Panc1 (cell line): ENCODE data around the gene OR2M4.

Experiments used
- POLR2AphosphoS5 ChIP-seq: IDR thresholded peaks from 2 replicates; pipeline ENCODE4 v1.6.1; 2012; ENCODE audit warnings: mild to moderate bottlenecking, low read depth, low read length, moderate library complexity
- REST ChIP-seq, 2 experiments: IDR thresholded peaks; 2 replicates each; pipeline ENCODE4 v1.6.1; 2011 to 2012; ENCODE audit warnings: low read depth in 2 of 2, control low read depth in 1 of 2, low read length in 1 of 2, mild to moderate bottlenecking in 1 of 2, moderate library complexity in 1 of 2; ENCODE audit not compliant: insufficient read depth in 1 of 2
- SIN3A ChIP-seq: IDR thresholded peaks from 2 replicates; pipeline ENCODE4 v1.6.1; 2012; ENCODE audit warnings: low read depth, mild to moderate bottlenecking, low read length, moderate library complexity, borderline replicate concordance; ENCODE audit not compliant: insufficient read depth
- TF ChIP-seq, protein P1 (sequence below): fragments of 450-650 bp; IDR thresholded peaks from 2 replicates; pipeline ENCODE4 v1.5.1; 2017; ENCODE audit warnings: mild to moderate bottlenecking

- no peak for TF ChIP-seq SIN3A
- TF ChIP-seq, protein P1, sequence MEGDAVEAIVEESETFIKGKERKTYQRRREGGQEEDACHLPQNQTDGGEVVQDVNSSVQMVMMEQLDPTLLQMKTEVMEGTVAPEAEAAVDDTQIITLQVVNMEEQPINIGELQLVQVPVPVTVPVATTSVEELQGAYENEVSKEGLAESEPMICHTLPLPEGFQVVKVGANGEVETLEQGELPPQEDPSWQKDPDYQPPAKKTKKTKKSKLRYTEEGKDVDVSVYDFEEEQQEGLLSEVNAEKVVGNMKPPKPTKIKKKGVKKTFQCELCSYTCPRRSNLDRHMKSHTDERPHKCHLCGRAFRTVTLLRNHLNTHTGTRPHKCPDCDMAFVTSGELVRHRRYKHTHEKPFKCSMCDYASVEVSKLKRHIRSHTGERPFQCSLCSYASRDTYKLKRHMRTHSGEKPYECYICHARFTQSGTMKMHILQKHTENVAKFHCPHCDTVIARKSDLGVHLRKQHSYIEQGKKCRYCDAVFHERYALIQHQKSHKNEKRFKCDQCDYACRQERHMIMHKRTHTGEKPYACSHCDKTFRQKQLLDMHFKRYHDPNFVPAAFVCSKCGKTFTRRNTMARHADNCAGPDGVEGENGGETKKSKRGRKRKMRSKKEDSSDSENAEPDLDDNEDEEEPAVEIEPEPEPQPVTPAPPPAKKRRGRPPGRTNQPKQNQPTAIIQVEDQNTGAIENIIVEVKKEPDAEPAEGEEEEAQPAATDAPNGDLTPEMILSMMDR, result no peak
- TF ChIP-seq REST (IDR thresholded peaks at IDR 0.05; ENCODE audit: insufficient read depth in 1 of 2, low read depth in 2 of 2, low read length in 1 of 2), result no peak
- no peak for TF ChIP-seq POLR2AphosphoS5
Observed at GRCh38 chr1:248288391-248288790, 57.2 kb downstream of the OR2M4 start.
